DOHH2 (cell line): ENCODE measurements around the gene PROM1.

ENCODE experiments used
- H3F3A ChIP-seq: fragments of 200-600 bp; sonication (generic), shearing (Covaris generic); 2 replicates; pipeline ENCODE4 v1.6.0; 2016; ENCODE audit warnings: antibody characterized with exemption, mild to moderate bottlenecking; ENCODE audit not compliant: control insufficient read depth, insufficient read depth
- H3K27ac ChIP-seq: fragments of 200-600 bp; sonication (generic); 2 replicates; pipeline ENCODE4 v1.5.1; 2014; ENCODE audit warnings: low read depth, mild to moderate bottlenecking, low read length, moderate library complexity
- H3K27me3 ChIP-seq: fragments of 200-600 bp; sonication (generic); 2 replicates; pipeline ENCODE4 v1.6.1; 2014; ENCODE audit warnings: mild to moderate bottlenecking, low read length, mixed read lengths; ENCODE audit not compliant: control insufficient read depth
- H3K36me3 ChIP-seq: fragments of 200-600 bp; sonication (generic); 2 replicates; pipeline ENCODE4 v1.6.1; 2014; ENCODE audit warnings: mild to moderate bottlenecking, low read length, moderate library complexity, mixed read lengths; ENCODE audit not compliant: control insufficient read depth
- H3K4me1 ChIP-seq: fragments of 200-600 bp; sonication (generic); 2 replicates; pipeline ENCODE4 v1.6.1; 2014; ENCODE audit warnings: mild to moderate bottlenecking, low read length, mixed read lengths; ENCODE audit not compliant: control insufficient read depth
- H3K4me2 ChIP-seq: fragments of 200-600 bp; sonication (generic); 2 replicates; pipeline ENCODE4 v1.6.0; 2014; ENCODE audit warnings: mild to moderate bottlenecking, low read length, moderate library complexity
- H3K4me3 ChIP-seq: fragments of 200-600 bp; sonication (generic); 2 replicates; pipeline ENCODE4 v1.5.1; 2014; ENCODE audit warnings: mild to moderate bottlenecking, low read length, mixed read lengths
- H3K79me2 ChIP-seq: fragments of 200-600 bp; sonication (generic); 2 replicates; pipeline ENCODE4 v1.6.1; 2014; ENCODE audit warnings: mild to moderate bottlenecking, low read length, mixed read lengths; ENCODE audit not compliant: control insufficient read depth
- H3K9me2 ChIP-seq: fragments of 200-600 bp; sonication (generic); replicated peaks from 2 replicates; pipeline ENCODE4 v1.6.1; 2014; ENCODE audit warnings: mild to moderate bottlenecking, low read length, mixed read lengths; ENCODE audit not compliant: control insufficient read depth
- H3K9me3 ChIP-seq: fragments of 200-600 bp; sonication (generic); 2 replicates; pipeline ENCODE4 v1.6.1; 2014; ENCODE audit warnings: antibody characterized with exemption, low read length, mixed read lengths; ENCODE audit not compliant: control insufficient read depth, insufficient read depth
- H4K20me1 ChIP-seq: fragments of 200-600 bp; sonication (generic); 2 replicates; pipeline ENCODE4 v1.6.0; 2014; ENCODE audit warnings: low read depth, mild to moderate bottlenecking, antibody characterized with exemption, low read length, moderate library complexity; ENCODE audit not compliant: control insufficient read depth, insufficient read depth
- CTCF ChIP-seq: fragments of 200-600 bp; sonication (generic); IDR thresholded peaks from one replicate; pipeline ENCODE4 v1.5.1; 2014; ENCODE audit warnings: antibody characterized with exemption, mild to moderate bottlenecking, low read depth, low read length; ENCODE audit not compliant: poor library complexity, severe bottlenecking
- EZH2phosphoT487 ChIP-seq: fragments of 200-600 bp; sonication (generic); IDR thresholded peaks from 2 replicates; pipeline ENCODE4 v1.6.1; 2017; ENCODE audit warnings: borderline replicate concordance, mild to moderate bottlenecking, antibody characterized with exemption, low read length, moderate library complexity, mixed read lengths

The PROM1 gene

GRCh38 chr4:15982842-15983524, 100.8 kb downstream of the PROM1 start:
- no peak overlapping the region for H3K4me2 ChIP-seq
- H4K20me1 ChIP-seq, result no peaks in the 10 kb centered on the region
- no peaks in the 10 kb centered on the region for H3F3A ChIP-seq
- H3K27ac ChIP-seq, result no peak overlapping the region
- no peak overlapping the region for H3K4me3 ChIP-seq
- H3K9me3 ChIP-seq, result no peaks in the 10 kb centered on the region
- H3K4me1 ChIP-seq, result no peaks in the 10 kb centered on the region
- no peaks in the 10 kb centered on the region for H3K36me3 ChIP-seq
- H3K79me2 ChIP-seq, result no peaks in the 10 kb centered on the region
- H3K9me2 ChIP-seq, result no peaks in the 10 kb centered on the region
- TF ChIP-seq EZH2phosphoT487 (no peak), CTCF (no peak)
- H3K27me3 ChIP-seq, result peaks cover 26% of the 10 kb centered on the region

GRCh38 chr4:15976456-15977447, 107.1 kb downstream of the PROM1 start:
- Histone ChIP-seq H3K9me3 (no peaks in the 10 kb centered on the region), H3K9me2 (no peaks in the 10 kb centered on the region), H3K79me2 (no peaks in the 10 kb centered on the region), H3K4me3 (no peak overlapping the region), H3F3A (no peaks in the 10 kb centered on the region), H3K4me2 (no peak overlapping the region), H3K4me1 (no peaks in the 10 kb centered on the region), H3K27ac (no peak overlapping the region), H4K20me1 (no peaks in the 10 kb centered on the region), H3K27me3 (peaks cover 10% of the 10 kb centered on the region; the same call in 1 of the 2 replicates), H3K36me3 (no peaks in the 10 kb centered on the region)
- TF ChIP-seq EZH2phosphoT487, result no peak
- no peak for TF ChIP-seq CTCF

GRCh38 chr4:15971068-15971801, 112.6 kb downstream of the PROM1 start:
- TF ChIP-seq EZH2phosphoT487 (no peak), CTCF (no peak)
- H3K27ac ChIP-seq, result no peak overlapping the region
- H3K4me2 ChIP-seq, result no peak overlapping the region
- no peaks in the 10 kb centered on the region for H3K36me3 ChIP-seq
- no peaks in the 10 kb centered on the region for H3K9me2 ChIP-seq
- H3K4me1 ChIP-seq, result no peaks in the 10 kb centered on the region
- H3K79me2 ChIP-seq, result no peaks in the 10 kb centered on the region
- H3K4me3 ChIP-seq, result no peak overlapping the region
- peaks cover 7% of the 10 kb centered on the region; the same call in 1 of the 2 replicates for H3K27me3 ChIP-seq
- H3K9me3 ChIP-seq, result no peaks in the 10 kb centered on the region
- H4K20me1 ChIP-seq, result no peaks in the 10 kb centered on the region
- H3F3A ChIP-seq, result no peaks in the 10 kb centered on the region
